ENCODE measurements around the gene PCLO.
"Not testable (repeated sequence)": the region's sequence is repeated elsewhere in the genome, so short reads cannot be mapped to it uniquely, and the experiment has no call there.

Gene PCLO

DNA sequence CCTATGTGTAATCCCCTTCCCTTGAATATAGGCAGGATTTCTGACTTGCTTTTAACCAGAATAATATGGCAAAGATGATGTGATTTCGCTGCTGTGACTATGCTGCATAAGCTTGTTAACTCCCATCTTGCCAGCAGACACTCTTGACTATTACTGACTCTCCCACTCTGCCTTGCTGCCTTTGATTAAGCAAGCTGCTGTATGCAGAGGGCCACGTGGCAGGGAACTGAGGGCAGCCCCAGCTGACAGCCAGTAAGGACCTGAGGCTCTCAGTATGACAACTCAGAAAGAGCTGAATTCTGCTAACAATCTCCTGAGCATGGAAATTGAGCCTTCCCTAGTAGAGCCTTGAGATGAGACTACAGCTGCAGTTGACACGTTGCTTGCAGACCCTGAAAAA lies 439.7 kb downstream of the PCLO start:
- DNase-seq, result no peak

- no peak for DNase-seq
Observed at GRCh38 chr7:82715344-82715743, 447.3 kb downstream of the PCLO start.

- DNase-seq, result no peak
Observed at GRCh38 chr7:82714883-82715282, 447.8 kb downstream of the PCLO start.

DNA sequence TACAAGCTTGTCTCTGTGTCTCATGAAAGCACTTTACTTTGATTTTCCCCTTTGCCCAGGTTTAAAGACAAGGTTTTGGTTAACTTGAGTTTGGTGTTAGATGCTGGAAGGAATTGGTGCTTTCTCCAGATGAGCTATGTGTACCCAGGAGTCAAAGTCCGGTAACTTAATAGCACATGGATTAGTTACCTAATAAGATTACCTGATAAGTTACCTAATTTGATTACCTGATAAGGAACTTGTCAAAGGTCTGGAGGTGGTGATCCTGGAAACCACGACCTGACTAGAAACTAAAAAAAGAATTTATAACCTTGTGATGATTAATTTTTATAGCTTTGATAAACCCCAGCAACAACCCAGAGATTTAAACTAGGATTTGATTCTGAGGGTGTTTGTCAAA lies 449.2 kb downstream of the PCLO start:
- DNase-seq, result no peak

DNA sequence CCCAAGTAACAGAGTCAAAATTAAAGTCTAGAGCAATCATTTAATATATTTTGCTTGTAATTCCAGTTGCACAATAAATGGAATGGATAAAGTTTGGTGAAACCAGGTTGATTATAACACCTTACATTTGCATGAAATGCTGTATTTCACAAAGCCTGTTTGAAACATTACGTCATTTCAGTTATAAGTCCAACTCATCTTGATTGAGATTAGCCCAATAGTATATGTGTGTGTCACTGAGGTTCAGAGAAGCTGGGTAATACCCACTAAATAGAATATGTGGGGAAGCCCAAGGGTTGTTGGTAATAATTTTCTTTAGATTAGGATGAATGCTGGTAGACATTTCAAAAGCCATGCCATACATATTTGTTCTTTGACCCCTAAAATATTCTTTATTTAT lies 456.3 kb downstream of the PCLO start:
- DNase-seq, result not testable (repeated sequence)

- DNase-seq, result no peak
Observed at GRCh38 chr7:82705517-82706260, 457.0 kb downstream of the PCLO start.

DNA sequence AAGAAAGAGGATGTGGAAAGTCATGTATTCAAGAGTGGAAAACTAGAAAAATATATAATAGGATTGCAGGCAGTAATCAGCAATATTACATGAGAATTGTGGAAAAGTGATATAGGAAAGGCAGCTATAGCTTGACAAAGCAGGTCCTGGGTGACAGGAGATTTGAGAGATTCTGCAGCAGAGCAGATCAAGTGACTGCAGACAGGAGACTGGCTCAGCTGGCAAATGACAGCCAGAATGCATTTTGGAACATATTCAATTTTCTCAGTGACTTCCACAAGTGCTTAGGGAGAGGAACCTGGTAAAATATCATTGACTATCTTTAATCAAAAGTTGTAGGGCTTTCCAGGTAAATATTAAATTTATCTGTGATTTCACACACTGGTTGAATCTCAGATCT lies 458.6 kb downstream of the PCLO start:
- DNase-seq, result no peak
